NOMO-1 treated with dmso at 0.1 percent for 144 hours (cell line): Measurements from ENCODE around the gene NLRX1.
"Not testable (repeated sequence)": the region's sequence is repeated elsewhere in the genome, so short reads cannot be mapped to it uniquely, and the experiment has no call there.

Experiments used
- DNase-seq: peaks from one replicate; lab custom pipeline; 2025; ENCODE audit not compliant: unreplicated experiment; lab: John Stamatoyannopoulos, UW

NLRX1 gene

DNA sequence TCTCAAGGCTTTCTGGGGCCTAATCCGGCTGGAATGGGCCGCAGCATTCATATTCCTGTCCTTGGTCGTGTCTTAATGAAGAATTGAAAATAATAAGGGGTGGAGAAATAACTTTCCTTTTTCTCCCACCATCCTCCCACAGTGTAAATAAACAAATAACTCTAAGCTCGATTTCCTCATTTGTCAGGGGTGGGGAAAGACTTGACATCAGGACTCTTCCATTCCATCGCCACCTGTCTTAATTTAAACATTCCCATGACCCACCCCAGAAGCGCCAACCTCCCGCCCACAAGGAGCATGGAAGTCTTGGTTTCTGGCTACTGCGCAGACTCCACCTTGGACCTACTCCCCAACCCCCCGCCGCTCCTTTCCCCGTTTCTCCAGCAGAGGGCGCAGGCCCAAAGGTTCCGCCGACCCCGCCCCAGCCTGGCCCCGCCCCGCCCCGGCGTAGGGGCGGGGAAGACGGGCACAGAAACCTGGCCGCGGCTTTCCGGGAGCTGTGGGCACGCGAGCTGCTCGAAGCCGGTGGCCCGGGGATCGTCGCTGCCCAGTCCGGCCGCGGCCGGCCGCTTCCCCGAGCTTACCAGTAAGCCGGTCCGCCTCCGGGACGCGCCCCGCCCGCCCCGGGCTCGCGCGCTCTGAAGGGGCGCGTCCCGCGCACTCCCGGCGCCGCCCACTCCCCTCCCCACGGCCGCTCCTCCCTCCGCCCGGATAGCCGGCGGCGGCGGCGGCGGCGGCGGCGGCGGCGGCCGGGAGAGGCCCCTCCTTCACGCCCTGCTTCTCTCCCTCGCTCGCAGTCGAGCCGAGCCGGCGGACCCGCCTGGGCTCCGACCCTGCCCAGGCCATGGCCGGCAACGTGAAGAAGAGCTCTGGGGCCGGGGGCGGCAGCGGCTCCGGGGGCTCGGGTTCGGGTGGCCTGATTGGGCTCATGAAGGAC is 37.3 kb downstream of the NLRX1 start, which contains the start of gene CBL:
Gene CBL (plus strand): TSS at position 766 of the 937 bp plus-strand sequence. CDS start 79 bp downstream, at position 845.
- DNase-seq: peak; percentile 68

DNA sequence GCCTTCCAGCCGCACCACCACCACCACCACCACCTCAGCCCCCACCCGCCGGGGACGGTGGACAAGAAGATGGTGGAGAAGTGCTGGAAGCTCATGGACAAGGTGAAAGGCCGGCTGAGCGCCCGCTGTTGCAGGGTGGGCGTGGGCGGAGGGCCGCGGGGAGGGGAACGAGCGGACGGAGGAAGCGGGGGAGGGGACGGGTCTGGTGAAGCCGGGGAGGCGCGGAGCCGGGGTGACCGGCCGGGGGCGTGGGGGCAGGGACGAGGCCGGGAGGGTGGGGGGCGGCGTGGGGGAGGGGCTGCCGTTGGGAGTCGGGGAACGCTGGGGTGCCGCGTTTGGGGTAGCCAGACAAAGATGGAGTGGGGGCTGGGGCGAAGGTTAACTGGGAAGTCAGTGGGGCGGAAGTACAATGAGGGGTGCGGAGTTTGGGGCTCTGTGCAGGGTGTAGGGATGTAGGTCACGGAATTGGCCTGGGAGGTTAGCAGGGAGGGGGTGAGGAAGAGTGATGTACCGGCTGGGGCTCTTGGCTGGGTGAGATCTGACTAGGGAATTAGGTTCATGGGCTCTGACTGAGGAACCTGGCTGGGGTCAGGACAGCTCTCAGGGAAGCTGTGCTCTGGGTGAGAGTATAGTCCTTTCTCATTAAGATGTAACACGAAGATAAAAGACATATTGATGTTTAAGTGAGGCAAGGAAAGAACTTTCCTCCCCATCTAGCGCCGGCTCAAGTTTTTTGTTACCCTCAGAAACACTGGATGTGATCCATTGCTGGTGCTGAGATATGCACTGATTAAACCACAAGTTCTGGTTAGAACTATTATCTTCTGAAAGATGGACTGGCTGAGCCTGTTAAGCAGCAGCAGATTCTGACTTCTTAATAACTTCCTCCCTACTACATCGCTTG is 38.2 kb downstream of the NLRX1 start:
- DNase-seq: no peak

- peak; percentile 17 for DNase-seq
Measured at GRCh38 chr11:119207415-119207960, 39.0 kb downstream of the NLRX1 start.

DNA sequence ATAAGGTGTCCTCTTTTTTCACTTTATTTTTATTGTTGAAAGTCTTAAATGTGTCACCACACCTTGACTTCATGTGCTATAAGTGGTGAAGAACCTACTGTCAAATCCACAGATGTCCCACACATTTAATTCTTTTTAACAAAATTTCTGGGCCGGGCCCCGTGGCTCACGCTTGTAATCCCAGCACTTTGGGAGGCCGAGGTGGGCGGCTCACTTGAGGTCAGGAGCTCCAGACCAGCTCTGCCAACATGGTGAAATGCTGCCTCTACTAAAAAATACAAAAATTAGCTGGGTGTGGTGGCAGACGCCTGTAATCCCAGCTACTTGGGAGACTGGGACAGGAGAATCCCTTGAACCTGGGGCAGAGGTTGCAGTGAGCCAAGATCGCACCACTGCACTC is 40.7 kb downstream of the NLRX1 start:
- DNase-seq: no peak

- DNase-seq: no peak
Measured at GRCh38 chr11:119210050-119210449, 41.5 kb downstream of the NLRX1 start.

DNA sequence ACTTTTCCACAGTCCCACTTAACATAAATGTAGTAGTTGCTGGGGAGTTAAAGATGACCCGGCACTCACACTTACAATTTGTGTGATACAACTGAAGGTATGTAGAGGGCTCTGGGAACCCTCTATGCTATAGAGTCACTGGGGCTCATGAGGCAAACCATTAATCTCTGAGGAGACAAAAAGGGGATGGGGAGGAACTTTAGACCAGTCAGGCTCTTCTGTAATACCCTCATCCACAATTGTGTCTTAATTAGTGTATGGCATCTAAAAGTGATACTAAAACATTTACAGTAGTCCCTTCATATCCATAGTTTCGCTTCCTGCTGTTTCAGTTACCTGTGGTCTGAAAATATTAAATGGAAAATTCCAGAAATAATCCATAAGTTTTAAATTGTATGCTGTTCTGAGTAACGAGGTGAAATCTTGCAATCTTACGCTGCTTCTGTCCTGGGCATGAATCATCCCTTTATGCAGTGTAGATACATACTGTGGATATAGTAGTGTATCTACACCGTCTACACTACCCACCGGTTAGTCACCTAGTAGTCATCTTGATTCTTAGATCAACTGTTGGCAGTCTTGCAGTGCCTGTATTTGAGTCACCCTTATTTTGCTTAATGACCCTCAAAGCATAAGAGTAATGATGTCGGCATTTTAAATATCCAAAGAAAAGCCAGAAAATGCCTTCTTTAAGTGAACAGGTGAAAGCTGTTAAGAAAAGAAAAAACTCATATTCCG is 49.8 kb downstream of the NLRX1 start:
- DNase-seq: no peak

- no peak for DNase-seq
Measured at GRCh38 chr11:119222308-119222707, 53.8 kb downstream of the NLRX1 start.

GRCh38 chr11:119222891-119223290 is 54.4 kb downstream of the NLRX1 start:
- no peak for DNase-seq

DNA sequence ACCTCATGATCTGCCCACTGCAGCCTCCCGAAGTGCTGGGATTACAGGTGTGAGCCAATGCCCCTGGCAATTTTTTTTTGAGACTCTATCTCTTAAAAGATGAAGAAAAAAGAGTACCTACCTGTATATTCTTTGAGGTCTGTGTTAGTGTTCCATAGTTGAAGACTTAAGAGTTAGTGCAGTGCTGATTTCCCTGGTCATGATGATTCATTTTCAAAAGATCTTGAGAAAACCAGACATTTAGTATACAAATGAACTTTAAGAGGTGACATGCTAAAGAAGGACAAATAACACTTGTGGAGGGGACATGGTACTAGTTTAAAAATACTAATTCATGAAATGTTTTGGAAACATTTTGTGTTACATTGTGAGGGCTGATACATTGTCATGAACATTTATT is 55.3 kb downstream of the NLRX1 start:
- no peak for DNase-seq

DNA sequence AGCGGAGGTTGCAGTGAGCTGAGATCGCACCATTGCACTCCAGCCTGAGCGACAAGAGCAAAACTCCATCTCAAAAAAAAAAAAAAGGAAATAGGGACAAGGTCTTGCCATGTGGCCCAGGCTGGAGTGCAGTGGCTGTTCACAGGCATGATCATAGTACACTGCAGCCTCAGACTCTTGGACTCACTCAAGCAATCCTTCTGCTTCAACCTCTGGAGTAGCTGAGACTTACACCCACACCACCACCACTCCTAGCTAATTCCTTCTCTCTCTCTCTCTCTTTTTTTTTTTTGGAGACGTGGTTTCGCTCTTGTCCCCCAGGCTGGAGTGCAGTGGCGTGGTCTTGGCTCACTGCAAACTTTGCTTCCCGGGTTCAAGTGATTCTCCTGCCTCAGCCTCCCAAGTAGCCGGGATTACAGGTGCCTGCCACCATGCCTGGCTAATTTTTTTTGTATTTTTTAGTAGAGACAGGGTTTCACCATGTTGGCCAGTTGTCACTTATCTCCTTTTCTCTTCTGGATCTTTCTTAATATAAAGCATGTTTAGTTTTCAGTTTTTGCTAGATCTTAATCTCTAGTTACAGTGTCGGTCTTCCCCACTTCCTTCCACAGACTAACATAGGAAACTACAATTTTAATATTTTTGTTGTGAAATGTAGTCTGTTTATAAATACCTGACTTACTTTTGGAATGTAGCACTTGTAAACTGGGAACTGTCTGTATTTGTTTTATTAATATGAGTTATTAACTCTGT is 60.2 kb downstream of the NLRX1 start:
- DNase-seq: not testable (repeated sequence)

DNA sequence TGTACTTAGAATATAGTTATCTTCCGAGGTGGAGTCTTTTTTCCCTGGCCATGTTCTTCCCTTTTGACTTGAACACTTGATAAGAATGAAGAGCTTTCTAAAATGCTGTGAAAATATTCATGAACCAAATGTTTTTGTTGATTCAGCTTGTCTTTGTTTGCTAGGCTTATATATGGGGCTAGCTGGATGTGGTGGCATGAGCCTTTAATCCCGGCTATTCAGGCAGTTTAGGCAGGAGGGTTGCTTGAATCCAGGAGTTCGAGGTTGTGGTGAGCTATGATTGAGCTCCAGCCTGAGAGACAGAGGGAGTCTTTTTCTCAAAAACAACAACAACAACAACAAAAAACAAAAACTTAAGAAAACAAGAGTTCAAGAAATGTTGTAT is 60.8 kb downstream of the NLRX1 start:
- no peak for DNase-seq

DNA sequence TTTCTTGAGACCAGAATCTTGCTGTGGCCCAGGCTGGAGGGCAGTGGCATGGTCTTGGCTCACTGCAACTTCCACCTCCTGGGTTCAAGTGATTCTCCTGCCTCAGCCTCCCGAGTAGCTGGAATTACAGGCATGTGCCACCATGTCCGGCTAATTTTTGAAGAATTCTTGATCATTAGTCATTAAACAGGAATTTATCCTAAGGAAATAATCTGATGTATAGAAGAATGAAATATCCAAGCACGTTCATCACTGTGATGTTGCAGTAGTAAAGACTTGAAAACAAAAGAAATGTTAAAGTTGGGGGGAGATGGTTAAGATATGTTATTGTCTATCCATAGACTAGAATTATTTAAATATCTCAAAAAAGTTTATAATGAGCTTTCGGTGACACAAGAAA is 61.2 kb downstream of the NLRX1 start:
- DNase-seq: no peak
